Endothelial cell (in vitro differentiated cells): ENCODE results near the gene GNAI2. TPM values are rescaled to one million over a fixed set of nuclear protein-coding genes. Genes with fewer than 3 reads are reported as not detected.
A peak's percentile ranks its signal among the peaks of the same experiment; 100 is the strongest.

Source experiments
- DNase-seq: peaks from one replicate; pipeline ENCODE4 v3.0.0; 2021; ENCODE audit warnings: low spot score
- H3K27ac Mint-ChIP-seq: one replicate; pipeline ENCODE4 v1.8.0; 2021; ENCODE audit warnings: mixed read lengths, inconsistent platforms; ENCODE audit not compliant: unreplicated experiment
- H3K27me3 Mint-ChIP-seq: one replicate; pipeline ENCODE4 v1.8.0; 2021; ENCODE audit warnings: mild to moderate bottlenecking, moderate library complexity, mixed read lengths, inconsistent platforms; ENCODE audit not compliant: unreplicated experiment
- H3K36me3 Mint-ChIP-seq: one replicate; pipeline ENCODE4 v1.8.0; 2021; ENCODE audit warnings: mild to moderate bottlenecking, low read depth, mixed read lengths, inconsistent platforms; ENCODE audit not compliant: unreplicated experiment
- H3K4me1 Mint-ChIP-seq: one replicate; pipeline ENCODE4 v1.8.0; 2021; ENCODE audit warnings: mild to moderate bottlenecking, mixed read lengths, inconsistent platforms; ENCODE audit not compliant: unreplicated experiment
- H3K4me3 Mint-ChIP-seq: one replicate; pipeline ENCODE4 v1.8.0; 2021; ENCODE audit warnings: mild to moderate bottlenecking, mixed read lengths, inconsistent platforms; ENCODE audit not compliant: unreplicated experiment
- H3K9me3 Mint-ChIP-seq: one replicate; pipeline ENCODE4 v1.8.0; 2021; ENCODE audit warnings: mixed read lengths, inconsistent platforms; ENCODE audit not compliant: unreplicated experiment
- total RNA-seq: library from RNA; stranded (reverse); fragmentation: NEBNext Ultra II Directional; extraction: Animal tissue kit (Norgen Biotek cat#: 25700); gene quantifications from one replicate; pipeline ENCODE4 v1.2.1, GENCODE V29; 2021; ENCODE audit not compliant: unreplicated experiment
- TF ChIP-seq, protein P1 (sequence below): fragments of 200-600 bp; sonication (generic); IDR thresholded peaks from one replicate; pipeline ENCODE4 v1.5.0; 2021; ENCODE audit warnings: antibody characterized with exemption; ENCODE audit not compliant: unreplicated experiment

GNAI2 gene
- total RNA-seq, 1 donor from 2014 or later = 771 TPM

DNA sequence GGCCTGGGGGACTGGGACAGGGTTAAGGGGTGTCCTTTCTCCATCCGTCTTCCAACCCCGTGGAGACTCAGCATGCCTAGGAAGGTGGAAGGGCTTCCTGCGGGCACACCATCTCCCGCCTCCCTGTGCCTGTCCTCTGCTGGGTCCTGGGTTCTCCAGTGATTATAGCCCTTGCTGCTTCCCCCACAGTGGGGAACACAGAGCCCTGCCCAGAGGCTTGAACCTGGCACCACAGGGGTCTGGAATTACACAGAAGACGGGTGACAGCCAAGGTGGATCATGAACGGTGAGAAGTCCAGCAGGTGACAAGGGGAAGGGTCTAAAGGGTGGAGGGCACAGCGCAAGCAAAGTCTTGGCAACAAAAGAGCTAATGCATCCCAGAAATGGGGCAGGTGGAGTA lies 26.8 kb downstream of the GNAI2 start:
- Mint-ChIP-seq H3K4me3 (peak overlapping the region; percentile 42), H3K36me3 (peaks cover 3% of the 10 kb centered on the region), H3K4me1 (peaks cover 8% of the 10 kb centered on the region), H3K9me3 (no peaks in the 10 kb centered on the region), H3K27ac (peak overlapping the region; percentile 57), H3K27me3 (peaks cover 27% of the 10 kb centered on the region)
- TF ChIP-seq, protein P1, sequence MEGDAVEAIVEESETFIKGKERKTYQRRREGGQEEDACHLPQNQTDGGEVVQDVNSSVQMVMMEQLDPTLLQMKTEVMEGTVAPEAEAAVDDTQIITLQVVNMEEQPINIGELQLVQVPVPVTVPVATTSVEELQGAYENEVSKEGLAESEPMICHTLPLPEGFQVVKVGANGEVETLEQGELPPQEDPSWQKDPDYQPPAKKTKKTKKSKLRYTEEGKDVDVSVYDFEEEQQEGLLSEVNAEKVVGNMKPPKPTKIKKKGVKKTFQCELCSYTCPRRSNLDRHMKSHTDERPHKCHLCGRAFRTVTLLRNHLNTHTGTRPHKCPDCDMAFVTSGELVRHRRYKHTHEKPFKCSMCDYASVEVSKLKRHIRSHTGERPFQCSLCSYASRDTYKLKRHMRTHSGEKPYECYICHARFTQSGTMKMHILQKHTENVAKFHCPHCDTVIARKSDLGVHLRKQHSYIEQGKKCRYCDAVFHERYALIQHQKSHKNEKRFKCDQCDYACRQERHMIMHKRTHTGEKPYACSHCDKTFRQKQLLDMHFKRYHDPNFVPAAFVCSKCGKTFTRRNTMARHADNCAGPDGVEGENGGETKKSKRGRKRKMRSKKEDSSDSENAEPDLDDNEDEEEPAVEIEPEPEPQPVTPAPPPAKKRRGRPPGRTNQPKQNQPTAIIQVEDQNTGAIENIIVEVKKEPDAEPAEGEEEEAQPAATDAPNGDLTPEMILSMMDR = no peak
- no peak for DNase-seq

GRCh38 chr3:50263478-50264382 lies 27.7 kb downstream of the GNAI2 start:
- H3K36me3 Mint-ChIP-seq = peaks cover 9% of the 10 kb centered on the region
- peak overlapping the region; percentile 27 for H3K4me3 Mint-ChIP-seq
- peak overlapping the region; percentile 48 for H3K27ac Mint-ChIP-seq
- H3K27me3 Mint-ChIP-seq = peaks cover 37% of the 10 kb centered on the region
- no peaks in the 10 kb centered on the region for H3K9me3 Mint-ChIP-seq
- H3K4me1 Mint-ChIP-seq = peaks cover 7% of the 10 kb centered on the region
- DNase-seq = no peak
- TF ChIP-seq, protein P1 = no peak

DNA sequence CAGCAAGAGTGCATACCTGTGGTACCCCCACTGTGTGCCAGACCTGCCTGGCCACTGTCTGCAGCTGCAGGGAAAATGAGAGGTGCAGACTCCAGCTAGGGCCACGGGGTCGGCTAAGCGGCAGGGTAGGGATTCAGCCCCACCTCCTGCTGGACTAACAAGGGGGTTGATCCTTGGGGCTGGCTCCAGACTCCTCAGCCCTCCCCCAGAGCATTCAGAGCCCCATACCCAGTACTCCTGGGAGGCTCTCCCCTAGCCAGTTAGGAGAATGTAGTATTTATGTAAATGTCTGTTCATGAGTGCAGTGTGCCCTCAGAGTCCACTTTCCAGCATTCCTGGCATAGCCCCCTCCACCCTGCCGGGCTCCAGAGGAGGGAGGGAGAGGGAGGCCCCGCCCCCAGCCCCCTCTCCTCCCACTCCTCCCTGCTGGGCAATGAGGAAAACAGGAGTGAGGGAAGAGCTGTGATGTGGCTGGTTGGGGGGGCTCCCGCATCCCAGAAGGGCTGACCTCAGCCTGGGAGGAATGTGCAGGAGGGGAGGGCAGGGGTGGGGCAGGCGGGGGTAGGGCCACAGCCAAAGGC lies 28.5 kb downstream of the GNAI2 start:
- H3K27ac Mint-ChIP-seq = no peak overlapping the region
- peak overlapping the region; percentile 27 for H3K4me3 Mint-ChIP-seq
- H3K4me1 Mint-ChIP-seq = peaks cover 6% of the 10 kb centered on the region
- peaks cover 9% of the 10 kb centered on the region for H3K36me3 Mint-ChIP-seq
- TF ChIP-seq, protein P1 = no peak
- H3K27me3 Mint-ChIP-seq = peaks cover 40% of the 10 kb centered on the region
- H3K9me3 Mint-ChIP-seq = no peaks in the 10 kb centered on the region
- peak; percentile 51 for DNase-seq

GRCh38 chr3:50264964-50265485 lies 29.0 kb downstream of the GNAI2 start:
- Mint-ChIP-seq H3K36me3 (peaks cover 9% of the 10 kb centered on the region), H3K4me3 (no peak overlapping the region), H3K27me3 (peaks cover 38% of the 10 kb centered on the region), H3K4me1 (peaks cover 2% of the 10 kb centered on the region), H3K9me3 (no peaks in the 10 kb centered on the region), H3K27ac (peak overlapping the region; percentile 43)
- DNase-seq = no peak
- TF ChIP-seq, protein P1 = no peak
